Mammary epithelial cell (primary cell): ENCODE results near the gene BCR.

Source experiments
- EZH2 ChIP-seq: IDR thresholded peaks from 2 replicates; pipeline ENCODE4 v1.6.1; 2012; ENCODE audit warnings: low read length, inconsistent platforms, borderline replicate concordance
- TF ChIP-seq, protein P1 (sequence below), 2 donors: IDR thresholded peaks in 1 of 2; conservative IDR thresholded peaks in 1 of 2; 2 replicates each; pipeline ENCODE4 v1.5.1; 2011 to 2012; ENCODE audit warnings: inconsistent platforms in 2 of 2, low read length in 2 of 2, mild to moderate bottlenecking in 2 of 2, control low read depth in 1 of 2, low read depth in 1 of 2; ENCODE audit not compliant: insufficient read depth in 1 of 2; ENCODE audit errors: extremely low read depth in 1 of 2

DNA sequence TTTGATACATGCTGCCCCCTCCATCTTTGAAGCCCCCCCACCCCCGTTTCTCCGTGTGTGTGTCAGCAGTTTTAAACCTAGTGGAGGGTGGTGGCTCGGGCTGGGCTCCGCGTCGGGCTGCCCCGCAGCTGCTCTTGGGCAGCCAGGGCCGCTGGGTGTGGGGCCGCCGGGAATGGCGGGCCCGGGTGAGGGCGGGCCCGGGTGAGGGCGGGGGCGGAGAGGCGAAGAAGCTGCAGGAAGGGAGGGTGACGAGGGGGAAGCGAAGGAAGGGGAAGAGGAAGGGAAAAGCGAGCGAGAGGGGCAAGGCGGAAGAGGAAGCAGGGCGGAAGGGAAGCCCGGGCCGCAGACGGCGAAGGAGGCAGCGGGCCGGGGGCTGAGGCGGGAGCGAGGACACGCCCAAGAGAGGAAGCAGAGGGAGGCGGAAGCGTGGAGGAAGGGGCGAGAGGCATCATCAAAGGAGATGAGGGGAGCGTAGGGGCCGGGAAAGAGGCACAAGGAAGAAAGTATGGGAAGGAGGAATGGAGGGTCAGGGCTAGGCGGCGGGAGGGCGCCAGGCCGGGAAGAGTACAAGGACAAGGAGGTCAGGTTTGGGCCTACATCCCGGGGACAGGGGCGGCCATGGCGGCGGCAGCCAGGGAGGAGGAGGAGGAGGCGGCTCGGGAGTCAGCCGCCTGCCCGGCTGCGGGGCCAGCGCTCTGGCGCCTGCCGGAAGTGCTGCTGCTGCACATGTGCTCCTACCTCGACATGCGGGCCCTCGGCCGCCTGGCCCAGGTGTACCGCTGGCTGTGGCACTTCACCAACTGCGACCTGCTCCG lies 82.4 kb downstream of the BCR start:
- TF ChIP-seq, protein P1, sequence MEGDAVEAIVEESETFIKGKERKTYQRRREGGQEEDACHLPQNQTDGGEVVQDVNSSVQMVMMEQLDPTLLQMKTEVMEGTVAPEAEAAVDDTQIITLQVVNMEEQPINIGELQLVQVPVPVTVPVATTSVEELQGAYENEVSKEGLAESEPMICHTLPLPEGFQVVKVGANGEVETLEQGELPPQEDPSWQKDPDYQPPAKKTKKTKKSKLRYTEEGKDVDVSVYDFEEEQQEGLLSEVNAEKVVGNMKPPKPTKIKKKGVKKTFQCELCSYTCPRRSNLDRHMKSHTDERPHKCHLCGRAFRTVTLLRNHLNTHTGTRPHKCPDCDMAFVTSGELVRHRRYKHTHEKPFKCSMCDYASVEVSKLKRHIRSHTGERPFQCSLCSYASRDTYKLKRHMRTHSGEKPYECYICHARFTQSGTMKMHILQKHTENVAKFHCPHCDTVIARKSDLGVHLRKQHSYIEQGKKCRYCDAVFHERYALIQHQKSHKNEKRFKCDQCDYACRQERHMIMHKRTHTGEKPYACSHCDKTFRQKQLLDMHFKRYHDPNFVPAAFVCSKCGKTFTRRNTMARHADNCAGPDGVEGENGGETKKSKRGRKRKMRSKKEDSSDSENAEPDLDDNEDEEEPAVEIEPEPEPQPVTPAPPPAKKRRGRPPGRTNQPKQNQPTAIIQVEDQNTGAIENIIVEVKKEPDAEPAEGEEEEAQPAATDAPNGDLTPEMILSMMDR (conservative IDR thresholded peaks at IDR 0.05 in 1 of 2, IDR thresholded peaks at IDR 0.05 in 1 of 2; ENCODE audit: extremely low read depth in 1 of 2, insufficient read depth in 1 of 2, low read depth in 1 of 2, low read length in 2 of 2) = no peak
- TF ChIP-seq EZH2 = no peak
